Colonic mucosa (tissue), 4 donors: Measurements from ENCODE around the gene SART3. TPM values are rescaled to one million over a fixed set of nuclear protein-coding genes. Genes with fewer than 3 reads are reported as not detected.

Experiments
- DNase-seq: peaks from one replicate; pipeline ENCODE4 v3.0.0-alpha.2; 2020
- H3K27ac ChIP-seq: fragments of 200-600 bp; one replicate; pipeline ENCODE4 v1.8.0; 2021
- H3K27me3 ChIP-seq: fragments of 200-600 bp; one replicate; pipeline ENCODE4 v1.8.0; 2021
- H3K36me3 ChIP-seq: fragments of 200-600 bp; one replicate; pipeline ENCODE4 v1.8.0; 2021
- H3K4me1 ChIP-seq: fragments of 200-600 bp; one replicate; pipeline ENCODE4 v1.8.0; 2021; ENCODE audit warnings: mild to moderate bottlenecking
- H3K4me3 ChIP-seq: fragments of 200-600 bp; one replicate; pipeline ENCODE4 v1.8.0; 2021
- H3K9ac ChIP-seq, 2 donors: one replicate each; pipeline ENCODE4 v1.7.0; 2013; ENCODE audit warnings: control low read depth in 2 of 2, low read depth in 2 of 2, low read length in 2 of 2
- H3K9me3 ChIP-seq: fragments of 200-600 bp; one replicate; pipeline ENCODE4 v1.8.0; 2021
- CTCF ChIP-seq: fragments of 200-600 bp; IDR thresholded peaks from one replicate; pipeline ENCODE4 v1.8.0; 2022; ENCODE audit warnings: antibody characterized with exemption, mild to moderate bottlenecking
- intact Hi-C: fragments of 100-400 bp; cut with DNase I; formaldehyde crosslinking; loops from one replicate; pipeline ENCODE4 v1.14.1; 2022
- total RNA-seq, 2 donors: library from RNA; stranded (reverse); fragmentation: NEBNext Ultra II Directional in 1 of 2; extraction: Animal tissue kit (Norgen Biotek cat#: 25700) in 1 of 2; gene quantifications; one replicate each; pipeline ENCODE4 v1.2.1, GENCODE V29; 2021
- donor health status: healthy.
- donor health status: DM: no; HTN: no; CAD: no.
- donor health status: DM: no; HTN: no; CAD: no.

The SART3 gene
- total RNA-seq, 2 donors from 2014 or later: 41.1 to 64.9 TPM

GRCh38 chr12:108477881-108478259, 83.1 kb downstream of the SART3 start:
- intact Hi-C loops: no loop called here
- Histone ChIP-seq H3K27ac (no peak overlapping the region), H3K4me1 (no peaks in the 10 kb centered on the region)

GRCh38 chr12:108477055-108477880, 83.7 kb downstream of the SART3 start:
- Histone ChIP-seq H3K9ac (no peak overlapping the region), H3K27ac (no peak overlapping the region), H3K36me3 (no peaks in the 10 kb centered on the region), H3K9me3 (no peaks in the 10 kb centered on the region), H3K27me3 (no peaks in the 10 kb centered on the region), H3K4me1 (no peaks in the 10 kb centered on the region), H3K4me3 (no peak overlapping the region)
- no peak for TF ChIP-seq CTCF
- intact Hi-C loops: no loop called here
- no peak for DNase-seq

More at GRCh38 chr12:108477881-108478259, 83.1 kb downstream of the SART3 start:
- Histone ChIP-seq H3K9ac (no peak overlapping the region), H3K9me3 (no peaks in the 10 kb centered on the region), H3K36me3 (no peaks in the 10 kb centered on the region), H3K4me3 (no peak overlapping the region), H3K27me3 (no peaks in the 10 kb centered on the region)
- no peak for TF ChIP-seq CTCF
- no peak for DNase-seq

- no peak for DNase-seq
- intact Hi-C loops: no loop called here
- H3K4me1 ChIP-seq: no peaks in the 10 kb centered on the region
Observed at GRCh38 chr12:108475396-108475795, 85.6 kb downstream of the SART3 start.

GRCh38 chr12:108473400-108474055, 87.4 kb downstream of the SART3 start:
- H3K36me3 ChIP-seq: no peaks in the 10 kb centered on the region
- no peak for TF ChIP-seq CTCF
- no peaks in the 10 kb centered on the region for H3K27me3 ChIP-seq
- H3K9me3 ChIP-seq: no peaks in the 10 kb centered on the region
- no peak for DNase-seq
- intact Hi-C loops: no loop called here
- H3K4me1 ChIP-seq: no peaks in the 10 kb centered on the region
- no peak overlapping the region for H3K9ac ChIP-seq
- H3K4me3 ChIP-seq: no peak overlapping the region
- no peak overlapping the region for H3K27ac ChIP-seq

More at GRCh38 chr12:108475396-108475795, 85.6 kb downstream of the SART3 start:
- Histone ChIP-seq H3K27me3 (no peaks in the 10 kb centered on the region), H3K27ac (no peak overlapping the region), H3K36me3 (no peaks in the 10 kb centered on the region), H3K4me3 (no peak overlapping the region), H3K9ac (no peak overlapping the region), H3K9me3 (no peaks in the 10 kb centered on the region)
- TF ChIP-seq CTCF: no peak

Other genes starting within 250 kb of the SART3 start
- 1 to 10 TPM; 3.0 to 4.9 TPM for gene CMKLR1, start 221.9 kb downstream of the SART3 start, total RNA-seq
- gene FICD, start 45.9 kb downstream of the SART3 start, total RNA-seq: 1 to 10 TPM; 3.5 to 6.2 TPM
- 10 to 100 TPM; 93.7 to 97.5 TPM for gene ISCU, start 1.4 kb upstream of the SART3 start, total RNA-seq
- 1 to 10 TPM; 7.2 to 8.8 TPM for gene TMEM119, start 36.9 kb upstream of the SART3 start, total RNA-seq
- gene SELPLG, start 72.7 kb upstream of the SART3 start, total RNA-seq: 1 to 10 TPM; 2.5 to 4.4 TPM
- 100 to 1,000 TPM; 112 to 166 TPM for gene CORO1C, start 170.3 kb upstream of the SART3 start, total RNA-seq